Cardiac muscle cell (in vitro differentiated cells and primary cell): ENCODE data around the gene RNF151. TPM values are rescaled to one million over a fixed set of nuclear protein-coding genes. Genes with fewer than 3 reads are reported as not detected.

Source experiments
- DNase-seq, 2 donors: peaks; one replicate each; pipeline versions ENCODE4 v3.0.0 to v3.0.0-alpha.2; 2010 to 2017; ENCODE audit warnings: low read depth in 1 of 2, low spot score in 1 of 2
- H3K27ac ChIP-seq: fragments of 200-600 bp; sonication (generic); 2 replicates; pipeline ENCODE4 v1.5.1; 2016
- H3K27me3 ChIP-seq: fragments of 200-600 bp; sonication (generic); 2 replicates; pipeline ENCODE4 v1.6.0; 2016; ENCODE audit warnings: control low read depth
- H3K36me3 ChIP-seq: fragments of 200-600 bp; sonication (generic); 2 replicates; pipeline ENCODE4 v1.5.1; 2016; ENCODE audit warnings: control low read depth
- H3K4me1 ChIP-seq: fragments of 200-600 bp; sonication (generic); 2 replicates; pipeline ENCODE4 v1.8.1; 2017; ENCODE audit warnings: low read depth, mild to moderate bottlenecking, mixed run types
- H3K4me3 ChIP-seq: fragments of 200-600 bp; sonication (generic); 2 replicates; pipeline ENCODE4 v1.5.1; 2016; ENCODE audit warnings: mild to moderate bottlenecking
- H3K9me3 ChIP-seq: fragments of 200-600 bp; sonication (generic); 2 replicates; pipeline ENCODE4 v1.5.1; 2017; ENCODE audit warnings: low read depth, mild to moderate bottlenecking, control low read depth
- polyA plus RNA-seq: library from polyadenylated mRNA; unstranded; fragments of >200 nt; fragmentation: Nextera tagmentation; extraction: Ambion mirVana; gene quantifications from 2 replicates; pipeline ENCODE4 v1.2.1, GENCODE V29; 2016
- total RNA-seq: library from RNA; depleted of rRNA; stranded (reverse); fragments of >200 nt; gene quantifications from 2 replicates; pipeline ENCODE4 v1.2.3, GENCODE V29; 2016
- TF ChIP-seq, protein P1 (sequence below): IDR thresholded peaks from 2 replicates; pipeline ENCODE4 v1.5.1; 2012; ENCODE audit warnings: low read depth, mild to moderate bottlenecking, low read length

Gene RNF151
- total and polyA plus RNA-seq, 2 experiments from 2014 or later, result 0.21 to 0.38 TPM

DNA sequence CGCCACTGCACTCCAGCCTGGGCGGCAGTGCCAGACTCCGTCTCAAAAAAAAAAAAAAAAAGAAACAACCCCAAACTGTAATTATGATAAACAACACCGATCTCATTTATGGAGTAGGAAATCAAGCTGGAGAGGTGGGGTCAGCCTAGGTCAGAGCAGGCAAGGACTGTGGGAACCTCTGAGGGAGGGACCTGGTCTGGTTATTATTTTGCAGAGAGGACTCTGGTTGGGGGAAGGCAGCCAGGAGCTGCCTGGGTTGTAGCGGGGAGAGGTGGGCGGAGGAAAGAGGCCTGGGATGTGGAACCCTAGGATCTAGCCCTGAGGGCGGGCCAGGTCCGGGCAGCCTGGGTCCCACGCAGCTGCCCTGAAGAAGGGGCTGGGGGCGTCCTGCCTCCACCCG lies 37.6 kb upstream of the RNF151 start:
- TF ChIP-seq, protein P1, sequence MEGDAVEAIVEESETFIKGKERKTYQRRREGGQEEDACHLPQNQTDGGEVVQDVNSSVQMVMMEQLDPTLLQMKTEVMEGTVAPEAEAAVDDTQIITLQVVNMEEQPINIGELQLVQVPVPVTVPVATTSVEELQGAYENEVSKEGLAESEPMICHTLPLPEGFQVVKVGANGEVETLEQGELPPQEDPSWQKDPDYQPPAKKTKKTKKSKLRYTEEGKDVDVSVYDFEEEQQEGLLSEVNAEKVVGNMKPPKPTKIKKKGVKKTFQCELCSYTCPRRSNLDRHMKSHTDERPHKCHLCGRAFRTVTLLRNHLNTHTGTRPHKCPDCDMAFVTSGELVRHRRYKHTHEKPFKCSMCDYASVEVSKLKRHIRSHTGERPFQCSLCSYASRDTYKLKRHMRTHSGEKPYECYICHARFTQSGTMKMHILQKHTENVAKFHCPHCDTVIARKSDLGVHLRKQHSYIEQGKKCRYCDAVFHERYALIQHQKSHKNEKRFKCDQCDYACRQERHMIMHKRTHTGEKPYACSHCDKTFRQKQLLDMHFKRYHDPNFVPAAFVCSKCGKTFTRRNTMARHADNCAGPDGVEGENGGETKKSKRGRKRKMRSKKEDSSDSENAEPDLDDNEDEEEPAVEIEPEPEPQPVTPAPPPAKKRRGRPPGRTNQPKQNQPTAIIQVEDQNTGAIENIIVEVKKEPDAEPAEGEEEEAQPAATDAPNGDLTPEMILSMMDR, result no peak
- no peak overlapping the region for H3K27ac ChIP-seq
- no peaks in the 10 kb centered on the region for H3K9me3 ChIP-seq
- H3K4me1 ChIP-seq, result no peaks in the 10 kb centered on the region
- H3K36me3 ChIP-seq, result no peaks in the 10 kb centered on the region
- peaks cover 15% of the 10 kb centered on the region for H3K27me3 ChIP-seq
- H3K4me3 ChIP-seq, result peak overlapping the region; percentile 40
- peak; percentile 41 to 44 for DNase-seq

DNA sequence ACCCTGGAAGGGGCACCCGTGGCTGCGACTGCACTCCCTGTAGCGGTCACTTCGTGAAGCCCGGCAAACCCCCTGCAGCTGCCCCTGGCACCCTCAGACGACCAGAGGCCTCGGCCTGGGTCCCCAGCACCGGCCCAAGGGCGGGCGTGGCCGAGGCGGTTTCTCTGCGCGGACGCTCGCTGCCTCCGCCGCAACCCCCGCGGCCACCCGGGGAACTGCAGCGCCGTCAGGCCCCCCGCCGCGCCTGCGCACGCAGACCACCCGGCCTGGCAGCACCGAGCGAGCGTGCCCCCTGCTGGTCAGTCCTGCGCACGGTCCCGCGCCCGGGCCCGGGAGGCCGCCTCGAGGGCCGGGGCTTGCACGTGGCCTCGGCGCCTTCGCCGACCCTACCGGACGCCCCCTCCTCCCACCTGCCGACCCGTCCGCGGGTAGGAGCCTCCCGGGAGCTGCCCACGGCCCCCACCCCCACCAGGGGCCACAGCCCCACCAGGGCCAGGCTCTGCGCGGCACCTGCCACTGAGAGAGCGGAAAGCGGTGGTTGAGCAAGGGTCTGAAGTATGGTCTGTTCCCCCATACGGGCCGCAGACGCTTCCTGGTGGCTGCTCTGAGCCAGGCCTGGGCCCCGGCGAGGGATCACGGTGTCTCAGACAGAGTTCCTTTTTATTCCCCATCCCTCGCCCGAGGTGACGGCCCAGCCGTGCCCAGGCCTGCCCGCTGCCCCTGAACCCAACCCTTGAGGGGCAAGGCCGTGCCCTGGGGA lies 36.9 kb upstream of the RNF151 start:
- Histone ChIP-seq H3K4me1 (no peaks in the 10 kb centered on the region), H3K4me3 (peak overlapping the region; percentile 40), H3K9me3 (no peaks in the 10 kb centered on the region), H3K27ac (no peak overlapping the region), H3K36me3 (no peaks in the 10 kb centered on the region), H3K27me3 (peaks cover 15% of the 10 kb centered on the region)
- DNase-seq, result peak; percentile 90 to 91
- TF ChIP-seq, protein P1, result peak; percentile 69

DNA sequence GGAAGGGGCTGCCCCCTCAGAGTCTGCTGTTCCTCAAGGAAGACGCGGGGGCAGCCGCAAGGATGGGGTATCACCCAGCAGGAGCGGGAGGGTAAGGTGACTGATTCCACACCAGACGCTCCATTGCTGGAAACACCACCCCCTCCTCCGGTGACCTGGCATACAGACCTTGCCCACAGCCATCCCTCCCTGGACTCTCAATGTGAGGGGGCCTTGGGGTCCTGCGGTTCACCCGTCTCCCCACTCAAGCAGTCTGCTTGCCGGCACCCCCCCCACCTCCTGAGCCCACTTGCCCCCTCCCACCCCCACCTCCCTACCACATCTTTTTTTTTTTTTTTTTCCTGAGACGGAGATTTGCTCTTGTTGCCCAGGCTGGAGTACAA lies 36.3 kb upstream of the RNF151 start:
- TF ChIP-seq, protein P1, result no peak
- no peaks in the 10 kb centered on the region for H3K36me3 ChIP-seq
- no peak overlapping the region for H3K27ac ChIP-seq
- no peaks in the 10 kb centered on the region for H3K4me1 ChIP-seq
- DNase-seq, result no peak
- peaks cover 15% of the 10 kb centered on the region for H3K27me3 ChIP-seq
- no peak overlapping the region for H3K4me3 ChIP-seq
- H3K9me3 ChIP-seq, result no peaks in the 10 kb centered on the region

DNA sequence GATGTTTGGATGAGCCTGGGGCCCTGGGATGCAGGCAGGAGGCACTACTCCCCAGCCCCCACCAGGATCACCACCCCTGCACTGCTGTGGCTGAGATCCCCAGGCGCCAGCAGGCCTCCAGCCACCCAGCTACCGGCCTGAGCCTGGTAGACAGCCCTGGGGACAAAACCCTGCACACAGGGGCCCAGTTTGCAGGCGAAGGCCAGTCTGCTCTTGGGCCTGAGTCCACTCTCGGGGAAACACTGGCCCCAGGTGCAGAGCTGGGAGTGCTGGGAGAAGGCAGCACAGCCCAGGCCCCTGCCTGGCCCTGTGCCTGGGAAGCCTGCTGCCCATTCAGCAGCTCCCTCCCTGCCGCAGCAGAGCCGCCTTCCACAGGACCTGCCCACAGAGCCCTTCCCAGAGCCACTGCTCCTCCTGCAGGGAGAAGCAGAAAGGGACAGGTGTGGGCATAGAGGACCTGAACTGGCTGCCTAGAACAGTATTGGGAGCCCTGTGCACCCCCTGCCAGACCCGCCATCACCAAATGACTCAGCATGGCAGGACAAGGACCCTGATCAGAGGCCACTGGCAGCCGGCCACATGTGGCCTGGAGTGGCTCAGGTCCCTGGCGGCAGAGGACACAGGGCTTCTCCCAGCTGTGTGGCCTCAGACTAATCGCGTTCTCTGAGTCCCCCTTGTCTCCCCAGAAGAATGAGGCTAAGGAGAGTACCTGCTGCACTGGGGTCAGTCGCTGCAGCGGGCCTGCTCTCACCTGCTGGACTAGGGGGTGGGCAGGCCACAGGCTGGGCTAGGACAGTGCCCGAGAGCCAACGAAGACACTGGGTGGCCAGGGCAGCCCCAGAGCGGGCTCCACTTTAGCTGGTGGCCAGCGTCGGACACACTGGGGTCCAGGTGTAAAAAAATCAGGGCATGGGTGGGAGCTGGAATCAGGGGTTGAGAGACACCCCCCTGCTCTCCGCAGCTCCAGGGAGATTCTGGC lies 34.3 kb upstream of the RNF151 start:
- Histone ChIP-seq H3K4me1 (no peaks in the 10 kb centered on the region), H3K4me3 (no peak overlapping the region), H3K27me3 (peaks cover 15% of the 10 kb centered on the region), H3K36me3 (no peaks in the 10 kb centered on the region), H3K9me3 (no peaks in the 10 kb centered on the region), H3K27ac (no peak overlapping the region)
- DNase-seq, result no peak
- TF ChIP-seq, protein P1, result peak; percentile 15

DNA sequence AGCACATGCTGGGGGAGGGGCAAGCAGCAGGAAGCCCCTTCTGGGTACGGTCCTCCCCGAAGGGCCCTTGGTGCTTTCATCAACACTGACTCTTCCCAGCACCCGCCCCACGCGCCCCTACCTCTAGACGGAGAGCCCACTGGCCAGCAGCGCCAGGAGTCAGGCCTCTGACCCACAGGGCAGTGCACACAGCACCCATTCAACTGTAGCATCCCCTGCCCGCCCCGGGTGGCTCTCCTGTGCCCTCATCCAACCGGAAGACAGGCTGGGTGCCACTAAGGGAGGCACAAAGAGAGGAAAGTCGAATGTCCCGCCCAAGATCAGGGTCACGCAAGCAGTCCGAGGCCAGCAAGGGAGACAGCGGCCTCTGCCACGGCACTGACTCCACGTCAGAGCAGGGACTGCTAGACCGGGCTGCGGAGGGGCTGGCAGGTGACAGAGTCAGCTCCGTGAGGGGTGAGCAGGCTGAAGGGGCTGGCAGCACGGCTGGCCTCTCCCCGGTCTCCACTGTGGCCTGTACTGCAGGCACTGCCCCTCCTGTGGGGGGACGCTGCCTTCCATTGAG lies 33.5 kb upstream of the RNF151 start:
- Histone ChIP-seq H3K36me3 (no peaks in the 10 kb centered on the region), H3K4me1 (no peaks in the 10 kb centered on the region), H3K4me3 (no peak overlapping the region), H3K27ac (no peak overlapping the region), H3K9me3 (no peaks in the 10 kb centered on the region), H3K27me3 (peaks cover 15% of the 10 kb centered on the region)
- TF ChIP-seq, protein P1, result no peak
- DNase-seq, result no peak
